GM12878 (cell line): Measurements from ENCODE around the gene DISC1.

Source experiments
- BCL11A ChIP-seq: IDR thresholded peaks from 2 replicates; pipeline ENCODE4 v1.6.1; 2011; ENCODE audit warnings: low read depth, low read length
- CHD2 ChIP-seq: IDR thresholded peaks from 2 replicates; pipeline ENCODE4 v1.6.1; 2011; ENCODE audit warnings: low read depth, low read length, improper control_type of control experiment, borderline replicate concordance
- EGR1 ChIP-seq, 2 experiments: IDR thresholded peaks; 1 replicate in 1 of 2; 2 replicates in 1 of 2; pipeline ENCODE4 v1.6.1; 2011 to 2012; ENCODE audit warnings: low read depth in 2 of 2, low read length in 2 of 2, borderline replicate concordance in 1 of 2, mild to moderate bottlenecking in 1 of 2, moderate library complexity in 1 of 2
- EZH2 ChIP-seq: IDR thresholded peaks from 2 replicates; pipeline ENCODE4 v1.6.1; 2012; ENCODE audit warnings: low read depth, mild to moderate bottlenecking, control low read depth, inconsistent platforms, low read length, borderline replicate concordance; ENCODE audit not compliant: control insufficient read depth
- POLR2A ChIP-seq: IDR thresholded peaks from 2 replicates; pipeline ENCODE4 v1.6.1; 2011; ENCODE audit warnings: low read depth, mild to moderate bottlenecking, low read length
- TCF3 ChIP-seq: IDR thresholded peaks from 2 replicates; pipeline ENCODE4 v1.6.1; 2012; ENCODE audit warnings: low read depth, mild to moderate bottlenecking, low read length, borderline replicate concordance; ENCODE audit not compliant: insufficient read depth
- YY1 ChIP-seq: IDR thresholded peaks from 2 replicates; pipeline ENCODE4 v1.6.1; 2011; ENCODE audit warnings: low read depth, mild to moderate bottlenecking, low read length
- ZNF207 ChIP-seq: fragments of 450-650 bp; IDR thresholded peaks from 2 replicates; pipeline ENCODE4 v1.6.1; 2014; ENCODE audit warnings: antibody characterized with exemption, mild to moderate bottlenecking, borderline replicate concordance
- ZNF24 ChIP-seq: fragments of 450-650 bp; IDR thresholded peaks from 2 replicates; pipeline ENCODE4 v1.6.1; 2017; ENCODE audit warnings: antibody characterized with exemption, mild to moderate bottlenecking
- TF ChIP-seq, protein P1 (sequence below), 3 experiments: IDR thresholded peaks in 2 of 3; conservative IDR thresholded peaks in 1 of 3; 2 replicates each; pipeline ENCODE4 v1.5.1; 2011; ENCODE audit warnings: low read depth in 3 of 3, low read length in 3 of 3, mild to moderate bottlenecking in 3 of 3, control low read depth in 2 of 3, moderate library complexity in 2 of 3, inconsistent platforms in 1 of 3, mixed read lengths in 1 of 3; ENCODE audit not compliant: control insufficient read depth in 2 of 3, insufficient read depth in 1 of 3; ENCODE audit errors: extremely low read depth in 1 of 3
- TF ChIP-seq, protein P2 (sequence below): IDR thresholded peaks from 2 replicates; pipeline ENCODE4 v1.6.1; 2012; ENCODE audit warnings: low read depth, low read length, improper control_type of control experiment

DNA sequence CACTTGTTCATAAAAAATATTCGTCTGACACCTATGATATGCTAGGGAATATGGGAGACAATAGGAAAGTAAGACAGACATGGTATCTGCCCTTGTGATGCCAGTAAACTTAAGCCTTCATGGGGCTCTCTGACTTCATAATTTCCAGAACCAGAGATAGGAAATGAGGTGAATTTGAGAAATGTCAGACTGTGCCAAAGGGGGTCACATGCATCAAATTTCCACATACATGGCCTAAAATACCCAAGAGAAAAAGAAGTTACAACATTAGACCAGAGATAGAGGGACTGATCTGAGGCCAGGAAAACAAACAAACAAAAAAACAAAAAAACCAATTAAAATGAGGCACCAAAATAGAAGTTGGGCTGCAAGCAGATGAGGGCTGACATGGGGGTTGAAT is 75.7 kb downstream of the DISC1 start:
- TF ChIP-seq CHD2 (no peak), BCL11A (no peak), ZNF24 (no peak), EGR1 (IDR thresholded peaks at IDR 0.05; ENCODE audit: borderline replicate concordance in 1 of 2, low read depth in 2 of 2, low read length in 2 of 2) (no peak), EZH2 (no peak), POLR2A (no peak), YY1 (no peak), TCF3 (no peak), ZNF207 (no peak)
- TF ChIP-seq, protein P1, sequence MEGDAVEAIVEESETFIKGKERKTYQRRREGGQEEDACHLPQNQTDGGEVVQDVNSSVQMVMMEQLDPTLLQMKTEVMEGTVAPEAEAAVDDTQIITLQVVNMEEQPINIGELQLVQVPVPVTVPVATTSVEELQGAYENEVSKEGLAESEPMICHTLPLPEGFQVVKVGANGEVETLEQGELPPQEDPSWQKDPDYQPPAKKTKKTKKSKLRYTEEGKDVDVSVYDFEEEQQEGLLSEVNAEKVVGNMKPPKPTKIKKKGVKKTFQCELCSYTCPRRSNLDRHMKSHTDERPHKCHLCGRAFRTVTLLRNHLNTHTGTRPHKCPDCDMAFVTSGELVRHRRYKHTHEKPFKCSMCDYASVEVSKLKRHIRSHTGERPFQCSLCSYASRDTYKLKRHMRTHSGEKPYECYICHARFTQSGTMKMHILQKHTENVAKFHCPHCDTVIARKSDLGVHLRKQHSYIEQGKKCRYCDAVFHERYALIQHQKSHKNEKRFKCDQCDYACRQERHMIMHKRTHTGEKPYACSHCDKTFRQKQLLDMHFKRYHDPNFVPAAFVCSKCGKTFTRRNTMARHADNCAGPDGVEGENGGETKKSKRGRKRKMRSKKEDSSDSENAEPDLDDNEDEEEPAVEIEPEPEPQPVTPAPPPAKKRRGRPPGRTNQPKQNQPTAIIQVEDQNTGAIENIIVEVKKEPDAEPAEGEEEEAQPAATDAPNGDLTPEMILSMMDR (IDR thresholded peaks at IDR 0.05 in 2 of 3, conservative IDR thresholded peaks at IDR 0.05 in 1 of 3; ENCODE audit: control insufficient read depth in 2 of 3, extremely low read depth in 1 of 3, insufficient read depth in 1 of 3, low read depth in 3 of 3, low read length in 3 of 3): no peak
- TF ChIP-seq, protein P2, sequence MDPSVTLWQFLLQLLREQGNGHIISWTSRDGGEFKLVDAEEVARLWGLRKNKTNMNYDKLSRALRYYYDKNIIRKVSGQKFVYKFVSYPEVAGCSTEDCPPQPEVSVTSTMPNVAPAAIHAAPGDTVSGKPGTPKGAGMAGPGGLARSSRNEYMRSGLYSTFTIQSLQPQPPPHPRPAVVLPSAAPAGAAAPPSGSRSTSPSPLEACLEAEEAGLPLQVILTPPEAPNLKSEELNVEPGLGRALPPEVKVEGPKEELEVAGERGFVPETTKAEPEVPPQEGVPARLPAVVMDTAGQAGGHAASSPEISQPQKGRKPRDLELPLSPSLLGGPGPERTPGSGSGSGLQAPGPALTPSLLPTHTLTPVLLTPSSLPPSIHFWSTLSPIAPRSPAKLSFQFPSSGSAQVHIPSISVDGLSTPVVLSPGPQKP: no peak
